Iris pigment epithelial cell (primary cell): Measurements from ENCODE around the gene RFLNA.

Experiments used
- DNase-seq: peaks from one replicate; pipeline ENCODE4 v3.0.0-alpha.2; 2011; ENCODE audit warnings: low read depth

Gene RFLNA

DNA sequence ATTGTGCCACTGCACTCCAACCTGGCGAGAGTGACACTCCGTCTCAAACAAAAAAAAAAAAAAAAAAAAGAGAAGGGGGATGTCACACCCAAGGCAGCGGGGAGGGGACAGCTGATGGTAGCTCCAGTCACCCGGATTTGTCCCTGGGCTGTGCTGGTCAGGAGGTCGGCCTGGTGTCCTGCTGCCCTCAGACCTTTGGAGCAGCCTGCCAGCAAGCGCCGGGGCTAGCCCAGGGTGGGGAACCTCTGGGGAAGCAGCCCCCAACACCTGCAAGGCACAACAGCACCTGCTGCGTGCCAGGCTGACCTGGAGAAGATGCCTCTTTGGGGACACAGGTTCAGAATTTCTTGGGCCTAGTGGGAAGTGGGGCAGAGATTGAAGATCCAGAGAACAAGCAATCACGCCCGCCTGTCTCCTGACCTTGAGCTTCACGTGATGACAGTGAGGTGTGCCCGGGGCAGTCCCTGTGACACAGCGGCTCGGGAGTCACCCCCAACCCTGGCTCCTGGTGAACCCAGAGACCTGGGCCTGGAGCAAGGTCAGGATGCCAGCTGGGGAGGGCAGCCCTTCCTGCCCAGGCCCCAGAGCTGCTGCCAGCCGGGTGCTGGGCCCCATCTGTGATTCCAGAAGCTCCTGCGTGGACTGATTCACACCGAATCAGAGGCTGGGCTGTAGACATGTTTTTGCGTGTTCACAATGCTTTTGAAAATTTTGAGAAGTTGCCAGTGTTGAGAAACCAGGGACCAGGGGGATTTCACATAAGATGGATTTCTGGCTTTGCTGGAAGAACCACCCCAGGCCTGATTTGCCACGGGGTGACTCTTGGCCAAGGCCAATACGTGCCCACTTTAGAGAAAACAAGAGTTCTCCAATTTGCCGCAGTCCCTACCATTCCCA is 66.4 kb downstream of the RFLNA start:
- DNase-seq, result no peak

DNA sequence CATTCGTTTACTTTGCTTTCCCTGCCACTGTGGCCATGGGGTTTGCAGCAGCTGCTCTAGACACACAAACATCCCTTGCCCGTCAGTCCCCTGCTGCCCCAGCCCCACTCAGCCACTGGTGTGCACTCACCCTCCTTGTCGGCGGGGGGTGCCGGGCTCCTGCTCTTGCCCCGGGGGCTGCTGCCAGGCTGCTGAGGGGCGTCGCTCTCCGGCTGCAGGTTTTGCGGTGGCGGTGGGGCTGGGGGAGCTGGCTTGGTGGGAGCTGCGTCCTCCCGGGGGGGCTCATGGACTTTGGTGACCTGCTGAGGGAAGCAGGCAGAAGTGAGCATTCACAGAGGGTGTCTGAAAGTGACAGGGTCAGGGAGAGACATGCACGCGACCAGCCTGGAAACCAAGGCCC is 67.1 kb downstream of the RFLNA start:
- no peak for DNase-seq

DNA sequence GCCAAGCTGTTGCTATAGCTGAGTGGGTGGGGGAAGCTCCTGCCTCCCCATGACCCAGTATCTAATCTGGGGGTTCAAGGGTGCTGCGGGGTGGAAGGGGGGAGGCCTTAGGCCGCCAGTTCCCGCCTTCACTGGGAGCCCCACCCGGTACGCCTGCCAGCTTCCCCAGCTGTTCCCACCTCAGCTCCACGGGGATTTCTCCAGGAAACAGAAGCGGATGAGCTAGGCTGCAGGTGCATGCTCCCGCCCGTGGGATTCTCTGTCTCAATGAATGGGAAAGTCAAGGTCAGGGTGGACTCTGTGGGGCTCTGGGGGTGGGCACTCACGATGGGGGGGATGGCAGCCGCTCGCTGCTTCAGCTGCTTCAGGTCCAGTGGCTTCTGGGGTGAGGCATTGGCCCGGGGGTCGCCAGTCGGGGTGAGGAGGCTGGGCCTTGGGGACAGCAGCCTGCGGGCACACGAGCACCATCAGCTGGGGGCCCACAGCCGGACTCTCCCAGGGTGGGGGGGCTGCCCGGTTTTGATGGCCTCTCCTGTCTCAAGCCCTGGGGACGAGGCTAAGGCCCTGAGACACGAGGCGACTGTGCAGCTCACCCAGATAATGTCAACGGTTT is 68.6 kb downstream of the RFLNA start:
- no peak for DNase-seq

DNA sequence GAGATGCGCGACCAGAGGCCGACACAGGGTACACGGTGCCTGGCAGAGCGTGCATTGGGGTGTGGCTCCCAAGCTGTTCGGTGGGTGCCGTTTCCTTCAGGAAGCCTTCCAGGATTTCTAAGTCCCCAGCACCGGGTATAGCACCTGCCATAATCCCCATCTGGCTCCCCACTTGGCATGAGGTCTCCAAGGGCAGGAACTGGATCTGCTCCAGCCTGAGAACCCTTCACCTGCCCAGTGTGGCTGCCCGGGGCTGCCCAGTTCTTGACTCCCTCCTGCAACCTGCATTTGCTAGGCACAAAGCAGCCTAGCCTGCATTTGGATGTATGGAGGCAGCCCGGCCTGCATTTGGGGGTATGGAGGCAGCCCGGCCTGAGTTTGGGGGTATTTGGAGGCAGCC is 69.7 kb downstream of the RFLNA start:
- DNase-seq, result no peak
